ENCODE data around the gene WWC1.

WWC1 gene

GRCh38 chr5:168291342-168291963, at the start of gene WWC1:
TSS of gene WWC1 (plus strand) at chr5:168291645. CDS start at chr5:168292153, 508 bp downstream.
- Histone ChIP-seq H3K9ac (ENCODE audit: low read length) (no peak within 1 kb of the TSS), H3K27ac (ENCODE audit: low read depth, low read length) (no peak within 1 kb of the TSS), H3K4me3 (ENCODE audit: low read length) (peak within 1 kb of the TSS; percentile 42), H3K4me1 (ENCODE audit: control insufficient read depth, insufficient read depth, low read length) (no peaks in the 10 kb centered on the region), H3K36me3 (ENCODE audit: control insufficient read depth, insufficient read depth, low read length) (no peaks in the 10 kb centered on the region), H3K27me3 (ENCODE audit: control insufficient read depth, insufficient read depth, low read length) (peaks cover 4% of the 10 kb centered on the region)

GRCh38 chr5:168244838-168245559, 46.4 kb upstream of the WWC1 start:
- no peaks in the 10 kb centered on the region for H3K36me3 ChIP-seq (ENCODE audit: control insufficient read depth, insufficient read depth, low read length)

DNA sequence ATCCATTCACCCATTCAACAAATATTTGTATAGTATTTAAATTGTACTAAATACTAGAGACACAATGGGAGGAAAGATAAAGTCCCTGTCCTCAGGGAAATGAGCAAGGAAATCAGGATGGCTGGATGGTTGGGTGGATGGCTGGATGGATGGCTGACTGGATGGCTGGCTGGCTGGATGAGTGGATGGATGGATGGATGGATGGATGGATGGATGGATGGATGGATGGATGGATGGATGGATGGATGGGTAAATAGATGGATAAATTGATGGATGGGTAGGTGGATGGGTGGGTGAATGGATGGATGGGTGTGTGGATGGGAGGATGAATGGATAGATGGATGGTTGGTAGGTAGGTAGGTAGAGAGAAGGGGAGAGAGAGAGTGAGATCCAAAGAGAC, 41.5 kb upstream of the WWC1 start:
- Histone ChIP-seq H3K4me3 (ENCODE audit: low read length) (no peak overlapping the region), H3K27me3 (ENCODE audit: control insufficient read depth, insufficient read depth, low read length) (no peaks in the 10 kb centered on the region), H3K27ac (ENCODE audit: low read depth, low read length) (no peak overlapping the region), H3K9ac (ENCODE audit: low read length) (no peak overlapping the region), H3K36me3 (ENCODE audit: control insufficient read depth, insufficient read depth, low read length) (no peaks in the 10 kb centered on the region), H3K4me1 (ENCODE audit: control insufficient read depth, insufficient read depth, low read length) (no peaks in the 10 kb centered on the region)

More at GRCh38 chr5:168244838-168245559, 46.4 kb upstream of the WWC1 start:
- Histone ChIP-seq H3K27me3 (ENCODE audit: control insufficient read depth, insufficient read depth, low read length) (no peaks in the 10 kb centered on the region), H3K4me3 (ENCODE audit: low read length) (no peak overlapping the region), H3K9ac (ENCODE audit: low read length) (no peak overlapping the region), H3K27ac (ENCODE audit: low read depth, low read length) (no peak overlapping the region), H3K4me1 (ENCODE audit: control insufficient read depth, insufficient read depth, low read length) (no peaks in the 10 kb centered on the region)

DNA sequence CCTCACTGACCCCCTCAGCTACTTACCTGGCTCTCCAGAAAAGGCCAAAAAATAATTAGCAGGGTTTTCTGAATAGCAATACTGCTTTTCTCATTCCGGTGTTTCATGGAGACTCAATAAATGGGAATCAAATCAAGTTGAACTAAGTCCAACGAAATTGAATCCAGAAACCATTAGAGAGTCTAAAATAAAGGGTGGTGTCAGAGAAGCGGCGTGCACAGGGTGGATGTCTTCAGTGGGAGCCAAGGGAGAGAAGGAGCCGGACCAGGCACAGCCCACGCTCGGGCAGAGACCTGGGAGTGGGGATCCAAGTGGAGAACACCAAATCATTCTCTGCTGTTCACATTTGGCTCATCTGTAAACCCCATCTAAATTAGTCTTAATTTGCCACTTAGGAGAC, 40.2 kb upstream of the WWC1 start:
- no peak overlapping the region for H3K9ac ChIP-seq (ENCODE audit: low read length)
- no peak overlapping the region for H3K4me3 ChIP-seq (ENCODE audit: low read length)

GRCh38 chr5:168254013-168254693, 37.3 kb upstream of the WWC1 start:
- no peak overlapping the region for H3K9ac ChIP-seq (ENCODE audit: low read length)
- H3K4me1 ChIP-seq (ENCODE audit: control insufficient read depth, insufficient read depth, low read length), result no peaks in the 10 kb centered on the region
- H3K27me3 ChIP-seq (ENCODE audit: control insufficient read depth, insufficient read depth, low read length), result no peaks in the 10 kb centered on the region
- H3K36me3 ChIP-seq (ENCODE audit: control insufficient read depth, insufficient read depth, low read length), result no peaks in the 10 kb centered on the region
- no peak overlapping the region for H3K4me3 ChIP-seq (ENCODE audit: low read length)
- H3K27ac ChIP-seq (ENCODE audit: low read depth, low read length), result no peak overlapping the region

More for the DNA sequence above, 40.2 kb upstream of the WWC1 start:
- H3K27ac ChIP-seq (ENCODE audit: low read depth, low read length), result no peak overlapping the region
- H3K27me3 ChIP-seq (ENCODE audit: control insufficient read depth, insufficient read depth, low read length), result no peaks in the 10 kb centered on the region
- H3K4me1 ChIP-seq (ENCODE audit: control insufficient read depth, insufficient read depth, low read length), result no peaks in the 10 kb centered on the region
- no peaks in the 10 kb centered on the region for H3K36me3 ChIP-seq (ENCODE audit: control insufficient read depth, insufficient read depth, low read length)

- Histone ChIP-seq H3K27me3 (ENCODE audit: control insufficient read depth, insufficient read depth, low read length) (no peaks in the 10 kb centered on the region), H3K36me3 (ENCODE audit: control insufficient read depth, insufficient read depth, low read length) (no peaks in the 10 kb centered on the region), H3K27ac (ENCODE audit: low read depth, low read length) (no peak overlapping the region), H3K9ac (ENCODE audit: low read length) (no peak overlapping the region), H3K4me3 (ENCODE audit: low read length) (no peak overlapping the region), H3K4me1 (ENCODE audit: control insufficient read depth, insufficient read depth, low read length) (no peaks in the 10 kb centered on the region)
These were observed 30.9 kb upstream of the WWC1 start for GRCh38 chr5:168260353-168261226.

GRCh38 chr5:168261227-168261571, 30.2 kb upstream of the WWC1 start:
- Histone ChIP-seq H3K9ac (ENCODE audit: low read length) (no peak overlapping the region), H3K27ac (ENCODE audit: low read depth, low read length) (no peak overlapping the region), H3K4me3 (ENCODE audit: low read length) (no peak overlapping the region), H3K4me1 (ENCODE audit: control insufficient read depth, insufficient read depth, low read length) (no peaks in the 10 kb centered on the region), H3K27me3 (ENCODE audit: control insufficient read depth, insufficient read depth, low read length) (no peaks in the 10 kb centered on the region), H3K36me3 (ENCODE audit: control insufficient read depth, insufficient read depth, low read length) (no peaks in the 10 kb centered on the region)

DNA sequence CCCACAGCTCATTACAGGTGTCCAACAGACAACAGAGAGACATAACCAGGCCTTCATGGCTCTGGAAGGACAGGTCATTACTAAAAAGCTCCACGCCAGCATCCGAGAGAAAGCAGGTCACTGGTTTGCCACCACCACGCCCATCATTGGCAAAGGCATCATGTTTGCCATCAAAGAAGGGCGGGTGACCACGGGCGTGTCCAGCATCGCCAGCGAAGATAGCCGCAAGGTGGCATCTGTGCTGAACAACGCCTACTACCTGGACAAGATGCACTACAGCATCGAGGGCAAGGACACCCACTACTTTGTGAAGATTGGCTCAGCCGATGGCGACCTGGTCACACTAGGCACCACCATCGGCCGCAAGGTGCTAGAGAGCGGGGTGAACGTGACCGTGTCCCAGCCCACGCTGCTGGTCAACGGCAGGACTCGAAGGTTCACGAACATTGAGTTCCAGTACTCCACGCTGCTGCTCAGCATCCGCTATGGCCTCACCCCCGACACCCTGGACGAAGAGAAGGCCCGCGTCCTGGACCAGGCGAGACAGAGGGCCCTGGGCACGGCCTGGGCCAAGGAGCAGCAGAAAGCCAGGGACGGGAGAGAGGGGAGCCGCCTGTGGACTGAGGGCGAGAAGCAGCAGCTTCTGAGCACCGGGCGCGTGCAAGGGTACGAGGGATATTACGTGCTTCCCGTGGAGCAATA, 29.3 kb upstream of the WWC1 start:
- Histone ChIP-seq H3K9ac (ENCODE audit: low read length) (no peak overlapping the region), H3K36me3 (ENCODE audit: control insufficient read depth, insufficient read depth, low read length) (no peaks in the 10 kb centered on the region), H3K4me1 (ENCODE audit: control insufficient read depth, insufficient read depth, low read length) (no peaks in the 10 kb centered on the region), H3K27ac (ENCODE audit: low read depth, low read length) (no peak overlapping the region), H3K27me3 (ENCODE audit: control insufficient read depth, insufficient read depth, low read length) (no peaks in the 10 kb centered on the region), H3K4me3 (ENCODE audit: low read length) (no peak overlapping the region)

- no peak overlapping the region for H3K9ac ChIP-seq (ENCODE audit: low read length)
- no peaks in the 10 kb centered on the region for H3K36me3 ChIP-seq (ENCODE audit: control insufficient read depth, insufficient read depth, low read length)
These were observed 28.3 kb upstream of the WWC1 start for GRCh38 chr5:168263121-168263520.

DNA sequence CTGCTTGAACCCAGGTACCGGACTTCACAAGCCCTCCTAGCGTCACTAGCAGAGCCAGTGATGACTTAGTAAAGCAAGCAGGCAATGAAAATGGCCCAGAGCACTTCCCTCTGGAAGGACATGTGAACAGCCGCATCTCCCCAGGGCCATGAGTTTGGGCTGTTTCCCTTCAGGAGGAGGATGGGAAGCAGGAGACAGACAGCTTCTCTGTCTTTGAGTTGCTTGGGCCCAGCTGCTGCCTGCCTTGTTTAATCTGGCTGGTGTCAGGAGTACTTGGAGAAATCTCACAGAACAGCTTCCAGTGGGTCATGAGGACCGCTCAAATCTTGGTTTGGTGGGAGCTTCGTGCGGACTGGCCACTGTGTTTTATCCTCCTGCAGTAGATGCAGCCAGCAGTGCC, 25.4 kb upstream of the WWC1 start:
- Histone ChIP-seq H3K36me3 (ENCODE audit: control insufficient read depth, insufficient read depth, low read length) (no peaks in the 10 kb centered on the region), H3K27me3 (ENCODE audit: control insufficient read depth, insufficient read depth, low read length) (no peaks in the 10 kb centered on the region), H3K9ac (ENCODE audit: low read length) (no peak overlapping the region), H3K4me1 (ENCODE audit: control insufficient read depth, insufficient read depth, low read length) (peaks cover 2% of the 10 kb centered on the region), H3K4me3 (ENCODE audit: low read length) (no peak overlapping the region), H3K27ac (ENCODE audit: low read depth, low read length) (no peak overlapping the region)

More at GRCh38 chr5:168263121-168263520, 28.3 kb upstream of the WWC1 start:
- no peak overlapping the region for H3K27ac ChIP-seq (ENCODE audit: low read depth, low read length)
- H3K27me3 ChIP-seq (ENCODE audit: control insufficient read depth, insufficient read depth, low read length), result no peaks in the 10 kb centered on the region
- H3K4me3 ChIP-seq (ENCODE audit: low read length), result no peak overlapping the region
- no peaks in the 10 kb centered on the region for H3K4me1 ChIP-seq (ENCODE audit: control insufficient read depth, insufficient read depth, low read length)

DNA sequence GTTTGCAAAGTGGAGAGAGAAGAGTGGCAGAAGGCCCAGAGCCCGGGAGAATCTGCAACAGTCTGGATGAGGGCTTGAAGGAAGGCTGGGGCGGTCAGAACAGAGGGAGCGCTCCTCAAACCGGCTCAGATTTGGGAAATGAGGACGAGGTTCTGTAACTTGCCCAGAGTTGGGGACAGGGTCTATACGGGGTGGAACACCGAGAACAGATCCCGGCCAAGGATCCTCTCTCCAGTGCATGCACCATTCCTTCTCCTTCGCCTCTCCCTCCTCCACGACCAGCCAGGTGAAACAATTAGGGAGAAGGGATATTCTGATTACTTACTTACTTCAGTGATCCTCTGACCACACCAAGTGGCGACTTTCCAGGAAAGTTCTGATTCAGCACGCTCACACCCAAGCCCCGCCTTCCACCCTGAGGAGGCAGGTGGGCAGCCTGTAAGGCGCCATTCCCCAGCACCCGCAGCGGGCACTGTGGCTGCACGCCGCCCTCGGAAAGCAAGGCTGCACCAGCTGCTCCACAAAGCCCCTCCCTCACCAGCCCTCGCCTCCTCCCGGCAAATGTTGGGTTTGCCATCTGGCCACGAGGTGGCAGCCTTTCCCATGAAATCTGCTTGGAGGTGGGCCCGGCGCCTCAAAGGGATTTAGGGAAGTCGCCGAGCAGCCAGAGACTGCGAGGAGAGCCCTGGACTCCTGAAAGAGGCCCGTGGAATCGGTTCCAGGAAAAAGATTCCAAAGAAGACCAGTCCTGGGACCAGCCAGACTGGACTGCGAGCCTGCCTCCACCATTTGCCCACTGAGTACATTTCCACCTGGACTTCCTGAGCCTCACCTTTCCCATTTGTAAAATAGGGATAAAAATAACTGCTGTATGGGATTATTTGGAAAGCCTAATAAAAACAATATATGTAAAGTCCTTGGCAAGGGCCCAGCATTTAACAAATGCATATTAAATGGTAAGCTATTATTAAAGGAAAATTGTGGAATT, 22.2 kb upstream of the WWC1 start:
- H3K36me3 ChIP-seq (ENCODE audit: control insufficient read depth, insufficient read depth, low read length), result no peaks in the 10 kb centered on the region
- peak overlapping the region; percentile 18 for H3K9ac ChIP-seq (ENCODE audit: low read length)
- H3K4me1 ChIP-seq (ENCODE audit: control insufficient read depth, insufficient read depth, low read length), result peaks cover 2% of the 10 kb centered on the region
- no peaks in the 10 kb centered on the region for H3K27me3 ChIP-seq (ENCODE audit: control insufficient read depth, insufficient read depth, low read length)
- H3K4me3 ChIP-seq (ENCODE audit: low read length), result peak overlapping the region; percentile 60
- no peak overlapping the region for H3K27ac ChIP-seq (ENCODE audit: low read depth, low read length)
